HepG2 (cell line): Measurements from ENCODE around the gene DMKN.

Experiments used
- HNRNPUL1 ChIP-seq: fragments of 200-400 bp; formaldehyde crosslinking; IDR thresholded peaks from 2 replicates; pipeline ENCODE4 v1.6.1; 2017; ENCODE audit warnings: low read depth, mild to moderate bottlenecking, low read length, moderate library complexity
- MYC ChIP-seq: sonication (generic); formaldehyde crosslinking; IDR thresholded peaks from 2 replicates; pipeline ENCODE4 v1.9.0; 2021; ENCODE audit warnings: missing genetic modification reagents, borderline replicate concordance

- TF ChIP-seq HNRNPUL1 (no peak), MYC (CRISPR knock-in tag) (no peak)
Observed at GRCh38 chr19:35500611-35501010, 12.8 kb downstream of the DMKN start.
